ENCODE data around the gene FBXL17.

DNA sequence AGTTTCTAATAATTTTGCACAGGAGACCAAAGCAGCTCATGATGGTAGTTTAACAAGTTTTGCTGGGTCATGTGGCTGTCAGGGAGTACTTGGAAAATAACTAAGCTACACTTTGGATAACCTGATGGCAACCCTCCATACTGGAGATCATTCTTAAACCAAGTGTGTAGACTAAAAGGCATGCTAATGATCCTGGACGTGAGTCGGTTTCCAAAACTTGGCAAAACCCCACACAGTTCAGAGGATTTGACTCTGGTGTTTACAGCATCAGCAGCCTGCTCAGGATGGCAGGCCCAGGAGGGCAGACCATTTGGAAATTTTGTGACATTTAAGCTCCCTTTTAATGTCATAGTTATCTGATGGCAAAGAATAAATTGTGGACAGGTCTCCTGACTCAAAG, 514.6 kb downstream of the FBXL17 start:
- TF ChIP-seq CTCF (IDR thresholded peaks at IDR 0.05) = no peak
- no peak for TF ChIP-seq POLR2A (IDR thresholded peaks at IDR 0.05)
- TF ChIP-seq POLR2AphosphoS5 (IDR thresholded peaks at IDR 0.05) = no peak

Data from breast epithelium (tissue), 3 donors.